Hepatocyte (in vitro differentiated cells): ENCODE data around the gene SEC24D.

Experiments
- CTCF ChIP-seq: fragments of 200-600 bp; sonication (generic); IDR thresholded peaks from 2 replicates; pipeline ENCODE4 v1.5.1; 2016; ENCODE audit warnings: antibody characterized with exemption, mild to moderate bottlenecking; ENCODE audit not compliant: poor library complexity
- EZH2phosphoT487 ChIP-seq: fragments of 200-600 bp; sonication (generic); IDR thresholded peaks from one replicate; pipeline ENCODE4 v1.6.1; 2018; ENCODE audit warnings: antibody characterized with exemption, mild to moderate bottlenecking, low read depth, moderate library complexity; ENCODE audit not compliant: unreplicated experiment, severe bottlenecking

DNA sequence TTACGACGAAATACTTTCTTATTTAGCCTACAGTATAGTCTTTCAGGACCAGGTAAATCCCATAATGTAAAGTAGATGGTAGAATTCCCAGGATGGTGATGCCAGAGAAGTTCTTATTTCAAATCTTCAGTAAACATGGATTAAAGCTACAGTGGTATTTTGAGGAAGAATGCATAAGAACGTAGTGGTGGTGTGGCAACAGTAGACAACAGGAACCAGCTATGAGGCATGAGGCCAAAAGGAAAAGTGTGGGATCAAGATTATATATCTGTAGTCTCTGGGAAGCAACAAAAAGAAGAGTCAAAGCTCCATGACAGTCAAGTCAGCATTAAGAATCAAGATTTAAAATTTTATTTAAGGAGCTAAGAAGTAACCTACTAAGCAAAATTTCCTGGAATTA, 90.6 kb downstream of the SEC24D start:
- TF ChIP-seq CTCF, result no peak
- no peak for TF ChIP-seq EZH2phosphoT487
